Measurements from ENCODE around the gene CEP250. TPM values are rescaled to one million over a fixed set of nuclear protein-coding genes. Genes with fewer than 3 reads are reported as not detected.

The CEP250 gene
- total RNA-seq, 2 experiments from 2014 or later = 31.6 to 74.4 TPM

- H3K79me2 ChIP-seq (ENCODE audit: insufficient read depth, low read depth, low read length) = no peaks in the 10 kb centered on the region
Measured at GRCh38 chr20:35503841-35504561, 48.6 kb downstream of the CEP250 start.

GRCh38 chr20:35504751-35505150 is 49.4 kb downstream of the CEP250 start:
- no peak overlapping the region for H3K27ac ChIP-seq (ENCODE audit: low read depth, low read length, poor library complexity, severe bottlenecking)
- no peaks in the 10 kb centered on the region for H3K9me2 ChIP-seq (ENCODE audit: insufficient read depth, low read length)
- H3K4me2 ChIP-seq (ENCODE audit: low read length) = no peak overlapping the region
- no TSS peak for BruUV-seq (replicated peaks)
- no peaks in the 10 kb centered on the region for H3K79me2 ChIP-seq (ENCODE audit: insufficient read depth, low read depth, low read length)
- H3K4me1 ChIP-seq (ENCODE audit: insufficient read depth, low read length, poor library complexity, severe bottlenecking) = peaks cover 31% of the 10 kb centered on the region
- H3K4me3 ChIP-seq (ENCODE audit: low read depth, low read length, poor library complexity, severe bottlenecking) = no peak overlapping the region
- ChIA-PET POLR2A (interaction anchor here (0.6 to 0.7 kb wide), 3 partner anchors 20 to 460 kb away, joined by 3 to 5 read pairs (median 3); no protein-coding TSS in a partner anchor), CTCF (ENCODE audit: unreplicated experiment) (no interaction called here)
- no peak overlapping the region for H2AFZ ChIP-seq (ENCODE audit: low read length)
- TF ChIP-seq CTCF (conservative IDR thresholded peaks at IDR 0.05; ENCODE audit: low read length) (no peak), EZH2phosphoT487 (IDR thresholded peaks at IDR 0.05; ENCODE audit: borderline replicate concordance, low read depth, low read length) (no peak)
- H3K36me3 ChIP-seq (ENCODE audit: insufficient read depth, low read length) = peaks cover 92% of the 10 kb centered on the region
- H4K20me1 ChIP-seq (ENCODE audit: insufficient read depth, low read length) = no peaks in the 10 kb centered on the region; the same call in 1 of the 2 replicates
- DNase-seq (ENCODE audit: low spot score) = no peak
- no peaks in the 10 kb centered on the region for H3K9me3 ChIP-seq (ENCODE audit: low read length)
- intact Hi-C loops (cut with micrococcal nuclease; ENCODE audit: unreplicated experiment) = no loop called here

More at GRCh38 chr20:35503841-35504561, 48.6 kb downstream of the CEP250 start:
- no peaks in the 10 kb centered on the region for H3K9me2 ChIP-seq (ENCODE audit: insufficient read depth, low read length)
- H3K27ac ChIP-seq (ENCODE audit: low read depth, low read length, poor library complexity, severe bottlenecking) = no peak overlapping the region
- no TSS peak for BruUV-seq (replicated peaks)
- no peak overlapping the region for H3K4me2 ChIP-seq (ENCODE audit: low read length)
- ChIA-PET CTCF (ENCODE audit: unreplicated experiment) (interaction anchor here (1.2 kb wide), 1 partner anchor 8 kb away, joined by 3 read pairs; no protein-coding TSS in a partner anchor), POLR2A (interaction anchor here (0.6 to 1.7 kb wide), 6 partner anchors 13 to 460 kb away, joined by 3 to 8 read pairs (median 4); no protein-coding TSS in a partner anchor)
- H2AFZ ChIP-seq (ENCODE audit: low read length) = no peak overlapping the region
- intact Hi-C loops (cut with micrococcal nuclease; ENCODE audit: unreplicated experiment) = no loop called here
- no peak overlapping the region for H3K4me3 ChIP-seq (ENCODE audit: low read depth, low read length, poor library complexity, severe bottlenecking)
- TF ChIP-seq CTCF (conservative IDR thresholded peaks at IDR 0.05; ENCODE audit: low read length) = no peak
- TF ChIP-seq EZH2phosphoT487 (IDR thresholded peaks at IDR 0.05; ENCODE audit: borderline replicate concordance, low read depth, low read length) = no peak
- no peak for DNase-seq (ENCODE audit: low spot score)
- no peaks in the 10 kb centered on the region; the same call in 1 of the 2 replicates for H4K20me1 ChIP-seq (ENCODE audit: insufficient read depth, low read length)
- peaks cover 92% of the 10 kb centered on the region for H3K36me3 ChIP-seq (ENCODE audit: insufficient read depth, low read length)
- H3K9me3 ChIP-seq (ENCODE audit: low read length) = no peaks in the 10 kb centered on the region
- peaks cover 31% of the 10 kb centered on the region for H3K4me1 ChIP-seq (ENCODE audit: insufficient read depth, low read length, poor library complexity, severe bottlenecking)

GRCh38 chr20:35506179-35506578 is 50.8 kb downstream of the CEP250 start:
- H3K9me2 ChIP-seq (ENCODE audit: insufficient read depth, low read length) = no peaks in the 10 kb centered on the region
- no peak overlapping the region for H3K27ac ChIP-seq (ENCODE audit: low read depth, low read length, poor library complexity, severe bottlenecking)
- H2AFZ ChIP-seq (ENCODE audit: low read length) = no peak overlapping the region
- H3K4me2 ChIP-seq (ENCODE audit: low read length) = no peak overlapping the region
- no peak overlapping the region for H3K4me3 ChIP-seq (ENCODE audit: low read depth, low read length, poor library complexity, severe bottlenecking)
- H3K79me2 ChIP-seq (ENCODE audit: insufficient read depth, low read depth, low read length) = no peaks in the 10 kb centered on the region
- H4K20me1 ChIP-seq (ENCODE audit: insufficient read depth, low read length) = no peaks in the 10 kb centered on the region; the same call in 1 of the 2 replicates
- H3K36me3 ChIP-seq (ENCODE audit: insufficient read depth, low read length) = peaks cover 92% of the 10 kb centered on the region
- intact Hi-C loops (cut with micrococcal nuclease; ENCODE audit: unreplicated experiment) = no loop called here
- H3K9me3 ChIP-seq (ENCODE audit: low read length) = no peaks in the 10 kb centered on the region
- TF ChIP-seq EZH2phosphoT487 (IDR thresholded peaks at IDR 0.05; ENCODE audit: borderline replicate concordance, low read depth, low read length) (no peak), CTCF (conservative IDR thresholded peaks at IDR 0.05; ENCODE audit: low read length) (no peak)
- POLR2A ChIA-PET = no interaction called here
- no TSS peak for BruUV-seq (replicated peaks)
- CTCF ChIA-PET (ENCODE audit: unreplicated experiment) = no interaction called here
- H3K4me1 ChIP-seq (ENCODE audit: insufficient read depth, low read length, poor library complexity, severe bottlenecking) = peaks cover 31% of the 10 kb centered on the region
- peak; percentile 19 for DNase-seq (ENCODE audit: low spot score)

Data from OCI-LY7 (cell line).